Caco-2 (cell line): ENCODE results near the gene COPB1. TPM values are rescaled to one million over a fixed set of nuclear protein-coding genes. Genes with fewer than 3 reads are reported as not detected.

Experiments
- BruUV-seq: library from RNA; stranded (reverse); fragments of 400-500 nt; replicated peaks from 2 replicates; lab custom pipeline; 2021; lab: Mats Ljungman, UMichigan
- CTCF ChIA-PET: fragments of 300-600 bp; sonication (Branson Sonifier 250); formaldehyde crosslinking; loops from one replicate; lab custom pipeline; 2022; ENCODE audit warnings: antibody characterized with exemption; lab: Charles Lee
- POLR2A ChIA-PET: fragments of 300-600 bp; sonication (Branson Sonifier 250); formaldehyde crosslinking; loops from one replicate; lab custom pipeline; 2022; ENCODE audit warnings: antibody characterized with exemption; lab: Charles Lee
- DNase-seq, 2 experiments: peaks; one replicate each; pipeline versions ENCODE4 v3.0.0 to v3.0.0-alpha.2; 2020 to 2022
- H3K27me3 ChIP-seq: replicated peaks from 2 replicates; pipeline ENCODE4 v1.6.0; 2011; ENCODE audit warnings: low read length; ENCODE audit not compliant: control insufficient read depth, insufficient read depth
- H3K36me3 ChIP-seq: 2 replicates; pipeline ENCODE4 v1.5.1; 2011; ENCODE audit warnings: low read length; ENCODE audit not compliant: control insufficient read depth, insufficient read depth
- H3K4me1 ChIP-seq: fragments of 250-450 bp; sonication (Bioruptor Pico); 2 replicates; pipeline ENCODE4 v1.5.1; 2020; ENCODE audit warnings: mild to moderate bottlenecking
- H3K4me3 ChIP-seq: 2 replicates; pipeline ENCODE4 v1.5.1; 2011; ENCODE audit warnings: low read depth, mild to moderate bottlenecking, control low read depth, low read length
- H3K9me3 ChIP-seq: fragments of 250-450 bp; sonication (Bioruptor Pico); 2 replicates; pipeline ENCODE4 v1.5.1; 2020; ENCODE audit warnings: mild to moderate bottlenecking, moderate library complexity
- H3K27ac Mint-ChIP-seq: one replicate; pipeline ENCODE4 v1.8.0; 2022; ENCODE audit warnings: mixed read lengths; ENCODE audit not compliant: unreplicated experiment
- H3K27me3 Mint-ChIP-seq: one replicate; pipeline ENCODE4 v1.8.0; 2022; ENCODE audit warnings: mixed read lengths; ENCODE audit not compliant: insufficient read depth, unreplicated experiment
- H3K36me3 Mint-ChIP-seq: one replicate; pipeline ENCODE4 v1.8.0; 2022; ENCODE audit warnings: mild to moderate bottlenecking, mixed read lengths; ENCODE audit not compliant: insufficient read depth, unreplicated experiment
- H3K4me1 Mint-ChIP-seq: one replicate; pipeline ENCODE4 v1.8.0; 2022; ENCODE audit warnings: low read depth, mixed read lengths; ENCODE audit not compliant: unreplicated experiment
- H3K4me3 Mint-ChIP-seq: one replicate; pipeline ENCODE4 v1.8.0; 2022; ENCODE audit warnings: mild to moderate bottlenecking, moderate library complexity, mixed read lengths; ENCODE audit not compliant: unreplicated experiment
- H3K9me3 Mint-ChIP-seq: one replicate; pipeline ENCODE4 v1.8.0; 2022; ENCODE audit warnings: mixed read lengths; ENCODE audit not compliant: unreplicated experiment
- CTCF ChIP-seq, 2 experiments: fragments of 200-600 bp in 1 of 2; IDR thresholded peaks; 1 replicate in 1 of 2; 2 replicates in 1 of 2; pipeline versions ENCODE4 v1.5.1 to v1.8.0; 2011 to 2022; ENCODE audit warnings: antibody characterized with exemption in 1 of 2, control low read depth in 1 of 2, inconsistent platforms in 1 of 2, low read depth in 1 of 2, low read length in 1 of 2, mild to moderate bottlenecking in 1 of 2, moderate library complexity in 1 of 2; ENCODE audit not compliant: insufficient read depth in 1 of 2, severe bottlenecking in 1 of 2, unreplicated experiment in 1 of 2
- intact Hi-C: fragments of 100-400 bp; cut with micrococcal nuclease; formaldehyde crosslinking; loops from one replicate; pipeline ENCODE4 v1.10.0; 2022; ENCODE audit not compliant: unreplicated experiment
- total RNA-seq: library from RNA; stranded (reverse); gene quantifications from 2 replicates; pipeline ENCODE4 v1.2.3, GENCODE V29; 2022

COPB1 gene
- total RNA-seq, 1 experiment from 2014 or later: 125 TPM

GRCh38 chr11:14546672-14547071 lies 47.1 kb upstream of the COPB1 start:
- no peak for DNase-seq
- no peaks in the 10 kb centered on the region for H3K36me3 ChIP-seq
- CTCF ChIA-PET: no interaction called here
- H3K9me3 ChIP-seq: no peaks in the 10 kb centered on the region
- TF ChIP-seq CTCF (IDR thresholded peaks at IDR 0.05; ENCODE audit: insufficient read depth in 1 of 2, low read depth in 1 of 2, low read length in 1 of 2, severe bottlenecking in 1 of 2, unreplicated experiment in 1 of 2): no peak
- POLR2A ChIA-PET: no interaction called here
- intact Hi-C loops: no loop called here
- H3K27me3 ChIP-seq: no peaks in the 10 kb centered on the region
- no peaks in the 10 kb centered on the region for H3K27me3 Mint-ChIP-seq
- no peaks in the 10 kb centered on the region for H3K4me1 Mint-ChIP-seq
- no peaks in the 10 kb centered on the region for H3K36me3 Mint-ChIP-seq
- no peak overlapping the region for H3K4me3 Mint-ChIP-seq
- no TSS peak for BruUV-seq
- no peak overlapping the region for H3K4me3 ChIP-seq
- no peaks in the 10 kb centered on the region for H3K9me3 Mint-ChIP-seq
- no peak overlapping the region for H3K27ac Mint-ChIP-seq
- no peaks in the 10 kb centered on the region for H3K4me1 ChIP-seq

- Histone ChIP-seq H3K27me3 (no peaks in the 10 kb centered on the region), H3K4me3 (no peak overlapping the region), H3K9me3 (no peaks in the 10 kb centered on the region), H3K4me1 (no peaks in the 10 kb centered on the region), H3K36me3 (no peaks in the 10 kb centered on the region)
- POLR2A ChIA-PET: no interaction called here
- intact Hi-C loops: no loop called here
- H3K27me3 Mint-ChIP-seq: no peaks in the 10 kb centered on the region
- CTCF ChIA-PET: no interaction called here
- no peaks in the 10 kb centered on the region for H3K36me3 Mint-ChIP-seq
- no TSS peak for BruUV-seq
- H3K9me3 Mint-ChIP-seq: no peaks in the 10 kb centered on the region
- no peak overlapping the region for H3K4me3 Mint-ChIP-seq
- TF ChIP-seq CTCF (IDR thresholded peaks at IDR 0.05; ENCODE audit: insufficient read depth in 1 of 2, low read depth in 1 of 2, low read length in 1 of 2, severe bottlenecking in 1 of 2, unreplicated experiment in 1 of 2): no peak
- H3K4me1 Mint-ChIP-seq: no peaks in the 10 kb centered on the region
- no peak overlapping the region for H3K27ac Mint-ChIP-seq
- no peak for DNase-seq
Measured at GRCh38 chr11:14544611-14545010, 45.0 kb upstream of the COPB1 start.

DNA sequence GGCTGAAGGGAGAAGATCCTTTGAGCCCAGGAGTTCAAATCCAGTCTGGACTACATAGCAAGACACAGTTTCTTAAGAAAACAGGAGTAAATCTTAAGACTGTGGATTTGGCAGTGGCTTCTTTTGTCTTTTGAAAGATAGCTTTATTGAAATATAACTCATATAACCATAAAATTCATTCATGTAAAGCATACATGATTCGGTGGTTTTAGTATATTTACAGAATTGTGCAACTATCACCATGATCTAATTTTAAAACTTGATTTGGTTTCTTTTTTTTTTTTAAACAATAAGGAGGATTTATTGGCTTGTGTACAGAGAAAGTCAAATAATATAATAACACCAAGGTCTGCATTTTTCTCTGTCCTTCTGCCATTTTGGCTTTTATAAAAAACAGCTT lies 43.6 kb upstream of the COPB1 start:
- no TSS peak for BruUV-seq
- Histone ChIP-seq H3K36me3 (no peaks in the 10 kb centered on the region), H3K4me1 (no peaks in the 10 kb centered on the region), H3K27me3 (no peaks in the 10 kb centered on the region), H3K9me3 (no peaks in the 10 kb centered on the region), H3K4me3 (no peak overlapping the region)
- POLR2A ChIA-PET: interaction anchor here (0.5 kb wide), 1 partner anchor 23 kb away, joined by 3 read pairs; the partner anchor contains the start of gene PSMA1
- H3K36me3 Mint-ChIP-seq: no peaks in the 10 kb centered on the region
- H3K4me3 Mint-ChIP-seq: no peak overlapping the region
- DNase-seq: no peak
- H3K9me3 Mint-ChIP-seq: no peaks in the 10 kb centered on the region
- no peak overlapping the region for H3K27ac Mint-ChIP-seq
- no peak for TF ChIP-seq CTCF (IDR thresholded peaks at IDR 0.05; ENCODE audit: insufficient read depth in 1 of 2, low read depth in 1 of 2, low read length in 1 of 2, severe bottlenecking in 1 of 2, unreplicated experiment in 1 of 2)
- CTCF ChIA-PET: no interaction called here
- intact Hi-C loops: no loop called here
- H3K4me1 Mint-ChIP-seq: no peaks in the 10 kb centered on the region
- no peaks in the 10 kb centered on the region for H3K27me3 Mint-ChIP-seq
